Testis (tissue), 3 donors: ENCODE data around the gene CMTM1. TPM values are rescaled to one million over a fixed set of nuclear protein-coding genes. Genes with fewer than 3 reads are reported as not detected.

Experiments used
- DNase-seq: peaks from one replicate; pipeline ENCODE4 v3.0.0-alpha.2; 2019
- H3K27ac ChIP-seq, 2 donors: fragments of 200-600 bp; sonication (generic); one replicate each; pipeline ENCODE4 v1.5.1; 2019
- H3K27me3 ChIP-seq: fragments of 200-600 bp; sonication (generic); one replicate; pipeline ENCODE4 v1.5.1; 2019
- H3K36me3 ChIP-seq: fragments of 200-600 bp; sonication (generic); one replicate; pipeline ENCODE4 v1.5.1; 2017; ENCODE audit warnings: low read depth; ENCODE audit errors: missing control alignments
- H3K4me1 ChIP-seq: fragments of 200-600 bp; sonication (generic); one replicate; pipeline ENCODE4 v1.5.1; 2019
- H3K4me3 ChIP-seq, 2 donors: fragments of 200-600 bp; sonication (generic); one replicate each; pipeline ENCODE4 v1.5.1; 2017 to 2019
- H3K9me3 ChIP-seq: fragments of 200-600 bp; sonication (generic); one replicate; pipeline ENCODE4 v1.5.1; 2017
- POLR2A ChIP-seq: fragments of 450-650 bp; IDR thresholded peaks from one replicate; pipeline ENCODE4 v1.6.1; 2017; ENCODE audit warnings: antibody characterized with exemption, mild to moderate bottlenecking, moderate library complexity
- WGBS, 2 donors: methylation state at CpG; one replicate each; pipeline ENCODE4 v1.1.5; 2018; 5-methylcytosine and 5-hydroxymethylcytosine counted together
- intact Hi-C: fragments of 100-400 bp; cut with DNase I; formaldehyde crosslinking; loops from one replicate; pipeline ENCODE4 v1.15.1; 2023; ENCODE audit warnings: low total_unique reads
- polyA plus RNA-seq: library from polyadenylated mRNA; stranded (reverse); fragments of 350-450 nt; fragmentation: Illumina TruSeq; extraction: RNeasy Lipid Tissue Mini Kit (QIAGEN cat#74804); gene quantifications from one replicate; pipeline ENCODE4 v1.2.3, GENCODE V29; 2014; ENCODE audit warnings: low read depth, low replicate concordance; ENCODE audit not compliant: insufficient read depth
- total RNA-seq, 2 donors: library from RNA; depleted of rRNA; stranded (reverse); fragments of >200 nt; gene quantifications; one replicate each; pipeline ENCODE4 v1.2.3, GENCODE V29; 2016
- TF ChIP-seq, protein P1 (sequence below), 3 experiments: fragments of 450-650 bp in 2 of 3; fragments of 200-600 bp in 1 of 3; sonication (generic) in 1 of 3; IDR thresholded peaks; one replicate each; pipeline ENCODE4 v1.5.1; 2016 to 2019; ENCODE audit warnings: antibody characterized with exemption in 3 of 3, mild to moderate bottlenecking in 2 of 3, moderate library complexity in 1 of 3

CMTM1 gene
- total and polyA plus RNA-seq, 3 donors from 2014 or later: 24.0 to 103 (median 47.5) TPM

DNA sequence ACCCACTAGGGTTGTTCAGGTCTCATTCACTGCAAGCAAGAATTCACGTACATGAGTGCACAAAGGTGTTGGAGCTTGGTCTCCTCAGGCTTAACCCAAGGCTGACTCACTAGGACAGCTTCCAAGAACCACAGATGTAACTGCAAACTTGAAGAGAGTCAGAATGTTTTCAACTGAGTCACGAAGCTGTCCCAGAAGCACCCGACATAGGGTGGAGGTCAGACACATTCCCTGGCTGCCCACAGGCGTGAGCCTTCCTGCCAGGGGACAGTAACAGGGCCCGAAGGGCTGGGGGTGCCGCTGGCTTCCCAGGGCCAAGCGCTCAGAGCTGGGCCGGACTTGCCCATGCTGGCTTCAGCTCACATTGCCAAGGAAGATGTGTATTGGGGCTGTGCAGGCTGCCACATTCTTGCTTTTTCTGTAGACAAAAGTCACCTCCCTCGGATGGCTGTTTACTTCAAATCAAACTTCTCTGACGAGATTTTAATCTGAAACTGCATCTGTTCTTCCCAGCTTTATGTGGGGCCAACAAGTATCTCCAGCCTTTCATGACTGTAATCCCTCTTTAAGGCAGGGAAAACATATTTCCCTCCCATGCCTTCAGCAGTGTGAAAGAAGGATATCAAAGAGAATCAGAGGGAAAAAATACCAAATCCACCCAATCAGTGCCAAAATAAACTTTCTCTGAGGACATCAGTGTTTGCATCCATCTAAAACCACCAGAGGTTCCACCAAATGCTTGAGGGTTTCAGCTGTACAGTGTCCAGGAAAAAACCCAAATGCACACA, 52.5 kb downstream of the CMTM1 start:
- no peak overlapping the region for H3K4me3 ChIP-seq
- WGBS, 2 donors: 55 to 64% methylated on average over 10 of the region's 10 CpGs
- TF ChIP-seq, protein P1, sequence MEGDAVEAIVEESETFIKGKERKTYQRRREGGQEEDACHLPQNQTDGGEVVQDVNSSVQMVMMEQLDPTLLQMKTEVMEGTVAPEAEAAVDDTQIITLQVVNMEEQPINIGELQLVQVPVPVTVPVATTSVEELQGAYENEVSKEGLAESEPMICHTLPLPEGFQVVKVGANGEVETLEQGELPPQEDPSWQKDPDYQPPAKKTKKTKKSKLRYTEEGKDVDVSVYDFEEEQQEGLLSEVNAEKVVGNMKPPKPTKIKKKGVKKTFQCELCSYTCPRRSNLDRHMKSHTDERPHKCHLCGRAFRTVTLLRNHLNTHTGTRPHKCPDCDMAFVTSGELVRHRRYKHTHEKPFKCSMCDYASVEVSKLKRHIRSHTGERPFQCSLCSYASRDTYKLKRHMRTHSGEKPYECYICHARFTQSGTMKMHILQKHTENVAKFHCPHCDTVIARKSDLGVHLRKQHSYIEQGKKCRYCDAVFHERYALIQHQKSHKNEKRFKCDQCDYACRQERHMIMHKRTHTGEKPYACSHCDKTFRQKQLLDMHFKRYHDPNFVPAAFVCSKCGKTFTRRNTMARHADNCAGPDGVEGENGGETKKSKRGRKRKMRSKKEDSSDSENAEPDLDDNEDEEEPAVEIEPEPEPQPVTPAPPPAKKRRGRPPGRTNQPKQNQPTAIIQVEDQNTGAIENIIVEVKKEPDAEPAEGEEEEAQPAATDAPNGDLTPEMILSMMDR (IDR thresholded peaks at IDR 0.05): no peak
- TF ChIP-seq POLR2A: no peak
- intact Hi-C loops: no loop called here
- H3K27ac ChIP-seq: no peak overlapping the region
- no peak for DNase-seq
- H3K4me1 ChIP-seq: peaks cover 18% of the 10 kb centered on the region
- H3K27me3 ChIP-seq: no peaks in the 10 kb centered on the region
- no peaks in the 10 kb centered on the region for H3K36me3 ChIP-seq
- H3K9me3 ChIP-seq: no peaks in the 10 kb centered on the region

DNA sequence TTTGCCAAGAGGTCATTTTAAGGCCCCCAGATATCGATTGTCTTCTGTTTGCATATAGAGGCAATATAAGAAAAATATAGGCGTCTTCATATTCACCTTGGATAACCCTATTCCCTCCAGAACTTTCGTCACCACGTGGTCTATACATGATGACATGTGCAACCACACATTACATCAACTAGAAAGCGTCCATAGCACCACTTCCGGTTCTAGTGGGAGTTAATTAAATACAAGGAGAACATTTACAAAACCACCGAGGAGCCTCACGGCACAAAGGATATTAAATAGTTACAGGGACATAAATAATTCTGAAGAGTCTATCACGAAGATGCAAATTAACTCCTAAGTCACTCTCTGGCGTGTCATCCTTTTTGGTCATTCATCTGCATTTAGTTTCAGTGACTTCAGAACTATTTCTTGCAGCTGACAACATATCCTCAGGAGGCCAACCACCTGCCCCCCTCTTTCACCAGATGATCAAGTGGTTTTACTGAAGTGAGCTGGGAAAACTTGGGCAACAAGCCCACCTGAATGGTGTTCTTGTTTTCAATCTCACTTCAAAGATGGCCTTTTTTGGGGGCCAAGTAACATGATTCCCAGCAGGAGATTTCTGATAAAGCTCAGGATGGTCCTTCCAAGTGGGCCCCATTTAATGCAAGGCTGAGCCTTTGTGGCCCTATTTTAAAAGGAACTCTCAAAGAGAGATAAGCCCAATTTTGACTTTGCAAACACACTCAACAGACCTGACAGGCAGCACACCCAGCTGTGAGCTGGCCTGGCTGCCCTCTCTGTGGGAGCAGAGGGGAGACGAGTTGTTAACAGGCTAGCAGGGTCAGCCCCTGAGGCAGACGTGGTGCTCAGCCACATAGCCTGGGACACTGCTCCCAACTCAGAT, 53.5 kb downstream of the CMTM1 start:
- no peak overlapping the region for H3K4me3 ChIP-seq
- no peaks in the 10 kb centered on the region for H3K36me3 ChIP-seq
- H3K9me3 ChIP-seq: no peaks in the 10 kb centered on the region
- no peak overlapping the region for H3K27ac ChIP-seq
- H3K27me3 ChIP-seq: no peaks in the 10 kb centered on the region
- TF ChIP-seq, protein P1 (IDR thresholded peaks at IDR 0.05): no peak
- TF ChIP-seq POLR2A: no peak
- WGBS, 2 donors: 77 to 86% methylated on average over 10 to 12 of the region's 12 CpGs
- intact Hi-C loops: no loop called here
- DNase-seq: no peak
- peaks cover 18% of the 10 kb centered on the region for H3K4me1 ChIP-seq

DNA sequence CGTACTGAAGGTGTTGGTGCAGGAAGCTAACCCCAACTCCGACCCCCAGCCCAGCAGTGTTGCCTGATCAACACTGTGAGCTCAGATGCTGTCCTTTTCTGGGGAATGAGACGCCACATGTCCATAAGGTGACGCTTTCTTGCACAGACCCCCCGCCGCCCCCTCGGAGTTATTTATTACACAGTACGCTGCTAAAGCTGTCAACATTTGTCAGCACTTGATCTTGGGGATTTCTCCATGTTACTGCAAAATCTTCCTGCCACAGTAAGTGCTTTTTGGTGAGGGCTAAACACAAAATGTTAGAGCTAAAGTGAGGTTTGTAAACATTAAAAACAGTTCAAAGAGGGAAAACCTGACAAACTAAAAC, 54.2 kb downstream of the CMTM1 start:
- H3K9me3 ChIP-seq: no peaks in the 10 kb centered on the region
- intact Hi-C loops: no loop called here
- no peak for TF ChIP-seq POLR2A
- TF ChIP-seq, protein P1 (IDR thresholded peaks at IDR 0.05): no peak
- WGBS, 2 donors: 87 to 90% methylated on average over 6 to 8 of the region's 8 CpGs
- H3K27me3 ChIP-seq: no peaks in the 10 kb centered on the region
- DNase-seq: no peak
- H3K4me1 ChIP-seq: peaks cover 18% of the 10 kb centered on the region
- no peak overlapping the region for H3K27ac ChIP-seq
- no peak overlapping the region for H3K4me3 ChIP-seq
- H3K36me3 ChIP-seq: no peaks in the 10 kb centered on the region

DNA sequence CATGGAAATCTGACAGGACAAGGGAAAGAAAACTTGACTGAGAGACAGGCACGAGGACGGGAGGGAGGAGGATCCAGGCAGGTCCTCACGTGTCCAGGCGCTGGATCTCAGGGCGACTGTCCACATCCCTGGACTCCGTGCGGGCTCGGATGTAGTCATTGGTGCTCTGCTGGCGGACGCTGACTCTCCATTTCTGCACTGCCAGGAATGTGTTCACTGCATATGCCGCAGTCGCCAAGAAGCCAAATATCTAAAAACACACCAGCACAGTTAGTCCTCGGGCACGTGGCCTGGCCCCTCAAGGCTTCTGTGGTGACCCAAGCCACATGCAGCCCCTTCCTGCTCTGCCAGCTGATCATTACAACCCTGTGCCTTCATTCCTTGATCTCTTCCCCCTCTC, 55.7 kb downstream of the CMTM1 start:
- Histone ChIP-seq H3K27ac (no peak overlapping the region), H3K4me1 (peaks cover 22% of the 10 kb centered on the region), H3K36me3 (no peaks in the 10 kb centered on the region), H3K27me3 (no peaks in the 10 kb centered on the region), H3K4me3 (no peak overlapping the region), H3K9me3 (no peaks in the 10 kb centered on the region)
- WGBS, 2 donors: 96 to 98% methylated on average over 14 of the region's 14 CpGs
- intact Hi-C loops: no loop called here
- no peak for DNase-seq
- TF ChIP-seq POLR2A: no peak
- TF ChIP-seq, protein P1 (IDR thresholded peaks at IDR 0.05): no peak
